Neural progenitor cell (in vitro differentiated cells): Measurements from ENCODE around the gene AP2B1. TPM values are rescaled to one million over a fixed set of nuclear protein-coding genes. Genes with fewer than 3 reads are reported as not detected.
"Not testable (repeated sequence)": the region's sequence is repeated elsewhere in the genome, so short reads cannot be mapped to it uniquely, and the experiment has no call there.

Source experiments
- DNase-seq: peaks from one replicate; pipeline ENCODE4 v3.0.0-alpha.2; 2016; ENCODE audit warnings: low spot score
- H2AFZ ChIP-seq: fragments of 200-600 bp; sonication (generic); replicated peaks from 2 replicates; pipeline ENCODE4 v1.6.1; 2016; ENCODE audit warnings: antibody characterized with exemption
- H3F3A ChIP-seq: fragments of 200-600 bp; sonication (generic); 2 replicates; pipeline ENCODE4 v1.6.1; 2016; ENCODE audit warnings: antibody characterized with exemption, low read depth
- H3K27ac ChIP-seq: fragments of 200-600 bp; sonication (generic); 2 replicates; pipeline ENCODE4 v1.5.1; 2016; ENCODE audit warnings: mild to moderate bottlenecking
- H3K27me3 ChIP-seq: fragments of 200-600 bp; sonication (generic); 2 replicates; pipeline ENCODE4 v1.6.1; 2016; ENCODE audit warnings: mild to moderate bottlenecking, moderate library complexity
- H3K36me3 ChIP-seq: fragments of 200-600 bp; sonication (generic); 2 replicates; pipeline ENCODE4 v1.5.1; 2016
- H3K4me1 ChIP-seq: fragments of 200-600 bp; sonication (generic); 2 replicates; pipeline ENCODE4 v1.6.1; 2016; ENCODE audit warnings: mixed run types
- H3K4me2 ChIP-seq: fragments of 200-600 bp; sonication (generic); 2 replicates; pipeline ENCODE4 v1.6.1; 2016
- H3K4me3 ChIP-seq: fragments of 200-600 bp; sonication (generic); 2 replicates; pipeline ENCODE4 v1.5.1; 2016
- H3K79me2 ChIP-seq: fragments of 200-600 bp; sonication (generic); 2 replicates; pipeline ENCODE4 v1.6.1; 2016; ENCODE audit warnings: low read depth
- H3K9ac ChIP-seq: fragments of 200-600 bp; sonication (generic); 2 replicates; pipeline ENCODE4 v1.6.1; 2016
- H3K9me3 ChIP-seq: fragments of 200-600 bp; sonication (generic); 2 replicates; pipeline ENCODE4 v1.5.1; 2016; ENCODE audit warnings: low read depth
- H4K20me1 ChIP-seq: fragments of 200-600 bp; sonication (generic); 2 replicates; pipeline ENCODE4 v1.6.1; 2016; ENCODE audit warnings: low read depth
- H3K27ac Mint-ChIP-seq: 3 replicates; pipeline ENCODE4 v1.8.0; 2021; ENCODE audit warnings: mixed read lengths
- H3K27me3 Mint-ChIP-seq: 2 replicates; pipeline ENCODE4 v1.8.0; 2022; ENCODE audit warnings: low read depth, mild to moderate bottlenecking, inconsistent platforms, moderate library complexity, mixed read lengths; ENCODE audit not compliant: insufficient read depth
- H3K36me3 Mint-ChIP-seq: 3 replicates; pipeline ENCODE4 v1.8.0; 2021; ENCODE audit warnings: mixed read lengths
- H3K4me1 Mint-ChIP-seq: 3 replicates; pipeline ENCODE4 v1.8.0; 2021; ENCODE audit warnings: mixed read lengths
- H3K4me3 Mint-ChIP-seq: 3 replicates; pipeline ENCODE4 v1.8.0; 2021; ENCODE audit warnings: mild to moderate bottlenecking, moderate library complexity, mixed read lengths
- H3K9me3 Mint-ChIP-seq: 3 replicates; pipeline ENCODE4 v1.8.0; 2020; ENCODE audit warnings: mixed read lengths
- CTCF ChIP-seq: fragments of 200-600 bp; sonication (generic); IDR thresholded peaks from 2 replicates; pipeline ENCODE4 v1.5.1; 2017; ENCODE audit warnings: antibody characterized with exemption, mild to moderate bottlenecking
- EZH2 ChIP-seq: fragments of 200-600 bp; sonication (generic); IDR thresholded peaks from 2 replicates; pipeline ENCODE4 v1.6.1; 2017; ENCODE audit warnings: antibody characterized with exemption, mild to moderate bottlenecking, moderate library complexity
- EZH2phosphoT487 ChIP-seq: fragments of 200-600 bp; sonication (generic); IDR thresholded peaks from 2 replicates; pipeline ENCODE4 v1.6.1; 2017; ENCODE audit warnings: antibody characterized with exemption
- total RNA-seq: library from RNA; depleted of rRNA; stranded (reverse); fragments of >200 nt; gene quantifications from 2 replicates; pipeline ENCODE4 v1.2.3, GENCODE V29; 2015; ENCODE audit warnings: low replicate concordance

The AP2B1 gene
- total RNA-seq, 1 donor from 2014 or later = 125 TPM

- peaks cover 8% of the 10 kb centered on the region for H4K20me1 ChIP-seq
- no peak for TF ChIP-seq EZH2
- H3K27me3 Mint-ChIP-seq = no peaks in the 10 kb centered on the region
- H3K27me3 ChIP-seq = no peaks in the 10 kb centered on the region
- no peaks in the 10 kb centered on the region for H3F3A ChIP-seq
- no peaks in the 10 kb centered on the region for H3K9me3 Mint-ChIP-seq
- H3K9me3 ChIP-seq = no peaks in the 10 kb centered on the region
- peaks cover 3% of the 10 kb centered on the region for H3K36me3 ChIP-seq
- H3K4me1 Mint-ChIP-seq = no peaks in the 10 kb centered on the region
- no peaks in the 10 kb centered on the region for H3K4me1 ChIP-seq
- peaks cover 16% of the 10 kb centered on the region for H3K36me3 Mint-ChIP-seq
- H2AFZ ChIP-seq = no peak overlapping the region
- H3K4me2 ChIP-seq = no peak overlapping the region
- H3K4me3 Mint-ChIP-seq = no peak overlapping the region
- H3K27ac ChIP-seq = no peak overlapping the region
- no peak overlapping the region for H3K4me3 ChIP-seq
- no peak overlapping the region for H3K27ac Mint-ChIP-seq
- no peaks in the 10 kb centered on the region for H3K79me2 ChIP-seq
- DNase-seq = no peak
- H3K9ac ChIP-seq = no peak overlapping the region
Observed at GRCh38 chr17:35605678-35606077, 18.6 kb downstream of the AP2B1 start.

- no peak overlapping the region for H3K4me3 ChIP-seq
- Mint-ChIP-seq H3K4me3 (no peak overlapping the region), H3K4me1 (no peaks in the 10 kb centered on the region), H3K36me3 (peaks cover 20% of the 10 kb centered on the region), H3K9me3 (no peaks in the 10 kb centered on the region), H3K27me3 (no peaks in the 10 kb centered on the region), H3K27ac (no peak overlapping the region)
- H3F3A ChIP-seq = peaks cover 7% of the 10 kb centered on the region
- no peak overlapping the region for H3K27ac ChIP-seq
- TF ChIP-seq EZH2 (no peak), EZH2phosphoT487 (no peak), CTCF (no peak)
- no peak for DNase-seq
- H3K4me2 ChIP-seq = no peak overlapping the region
- H3K4me1 ChIP-seq = no peaks in the 10 kb centered on the region
- H3K27me3 ChIP-seq = no peaks in the 10 kb centered on the region
- H3K9ac ChIP-seq = no peak overlapping the region
- H3K36me3 ChIP-seq = no peaks in the 10 kb centered on the region
- H3K9me3 ChIP-seq = no peaks in the 10 kb centered on the region
- H3K79me2 ChIP-seq = no peaks in the 10 kb centered on the region
- peaks cover 5% of the 10 kb centered on the region for H4K20me1 ChIP-seq
- no peak overlapping the region for H2AFZ ChIP-seq
Observed at GRCh38 chr17:35607239-35607847, 20.2 kb downstream of the AP2B1 start.

GRCh38 chr17:35609831-35610230, 22.7 kb downstream of the AP2B1 start:
- Histone ChIP-seq H3K4me1 (no peaks in the 10 kb centered on the region), H3K36me3 (peaks cover 3% of the 10 kb centered on the region), H3K9ac (no peak overlapping the region), H4K20me1 (peaks cover 5% of the 10 kb centered on the region), H3K79me2 (peaks cover 6% of the 10 kb centered on the region), H3K4me3 (no peak overlapping the region), H2AFZ (no peak overlapping the region), H3K27me3 (no peaks in the 10 kb centered on the region), H3K4me2 (no peak overlapping the region), H3K9me3 (no peaks in the 10 kb centered on the region), H3K27ac (no peak overlapping the region), H3F3A (peaks cover 11% of the 10 kb centered on the region)
- Mint-ChIP-seq H3K27ac (peak overlapping the region; percentile 34), H3K27me3 (no peaks in the 10 kb centered on the region), H3K9me3 (no peaks in the 10 kb centered on the region), H3K4me3 (no peak overlapping the region), H3K36me3 (peaks cover 20% of the 10 kb centered on the region), H3K4me1 (no peaks in the 10 kb centered on the region)
- DNase-seq = no peak
- TF ChIP-seq EZH2 = no peak
- no peak for TF ChIP-seq CTCF
- no peak for TF ChIP-seq EZH2phosphoT487

GRCh38 chr17:35610746-35611145, 23.6 kb downstream of the AP2B1 start:
- H3K9ac ChIP-seq, H3K4me3 Mint-ChIP-seq: not testable (repeated sequence)
- peaks cover 11% of the 10 kb centered on the region for H3F3A ChIP-seq

More at GRCh38 chr17:35610746-35611145, 23.6 kb downstream of the AP2B1 start:
- not testable (repeated sequence) for H3K27ac ChIP-seq, H3K36me3 ChIP-seq, H3K4me1 ChIP-seq, DNase-seq, H3K27me3 ChIP-seq, H3K27ac Mint-ChIP-seq, H3K4me2 ChIP-seq, H3K4me1 Mint-ChIP-seq, H3K27me3 Mint-ChIP-seq, H2AFZ ChIP-seq, H3K79me2 ChIP-seq, H3K9me3 ChIP-seq, H4K20me1 ChIP-seq, H3K9me3 Mint-ChIP-seq, H3K4me3 ChIP-seq
- peaks cover 18% of the 10 kb centered on the region for H3K36me3 Mint-ChIP-seq
